Measurements from ENCODE around the gene TAS2R41. TPM values are rescaled to one million over a fixed set of nuclear protein-coding genes. Genes with fewer than 3 reads are reported as not detected.
"Not testable (repeated sequence)": the region's sequence is repeated elsewhere in the genome, so short reads cannot be mapped to it uniquely, and the experiment has no call there.

Gene TAS2R41
- total RNA-seq, 2 donors from 2014 or later = 0.52 to 0.99 TPM

- Mint-ChIP-seq H3K4me3 (no peak overlapping the region), H3K36me3 (ENCODE audit: low read depth) (no peaks in the 10 kb centered on the region), H3K27ac (no peak overlapping the region), H3K27me3 (peaks cover 6% of the 10 kb centered on the region), H3K4me1 (no peaks in the 10 kb centered on the region)
- no peaks in the 10 kb centered on the region for H3K9me3 ChIP-seq (ENCODE audit: control insufficient read depth, low read length, poor library complexity, severe bottlenecking)
- ATAC-seq = no peak
- DNase-seq = no peak
Measured at GRCh38 chr7:143460271-143460979, 17.2 kb upstream of the TAS2R41 start.

- Mint-ChIP-seq H3K4me1 (no peaks in the 10 kb centered on the region), H3K4me3 (no peak overlapping the region), H3K27ac (no peak overlapping the region), H3K27me3 (peaks cover 6% of the 10 kb centered on the region), H3K36me3 (ENCODE audit: low read depth) (no peaks in the 10 kb centered on the region)
- ATAC-seq (no peak), DNase-seq (no peak)
- no peaks in the 10 kb centered on the region for H3K9me3 ChIP-seq (ENCODE audit: control insufficient read depth, low read length, poor library complexity, severe bottlenecking)
Measured at GRCh38 chr7:143462045-143462444, 15.6 kb upstream of the TAS2R41 start.

GRCh38 chr7:143463556-143463955 is 14.1 kb upstream of the TAS2R41 start:
- DNase-seq (no peak), ATAC-seq (no peak)
- no peaks in the 10 kb centered on the region for H3K9me3 ChIP-seq (ENCODE audit: control insufficient read depth, low read length, poor library complexity, severe bottlenecking)
- Mint-ChIP-seq H3K36me3 (ENCODE audit: low read depth) (no peaks in the 10 kb centered on the region), H3K27ac (no peak overlapping the region), H3K4me3 (no peak overlapping the region), H3K27me3 (no peaks in the 10 kb centered on the region), H3K4me1 (peaks cover 2% of the 10 kb centered on the region)

GRCh38 chr7:143463957-143464356 is 13.7 kb upstream of the TAS2R41 start:
- H3K27ac Mint-ChIP-seq = no peak overlapping the region
- H3K4me1 Mint-ChIP-seq = peaks cover 2% of the 10 kb centered on the region
- no peaks in the 10 kb centered on the region for H3K36me3 Mint-ChIP-seq (ENCODE audit: low read depth)
- no peaks in the 10 kb centered on the region for H3K9me3 ChIP-seq (ENCODE audit: control insufficient read depth, low read length, poor library complexity, severe bottlenecking)
- ATAC-seq = no peak
- no peak overlapping the region for H3K4me3 Mint-ChIP-seq
- H3K27me3 Mint-ChIP-seq = no peaks in the 10 kb centered on the region
- no peak for DNase-seq

- no peak overlapping the region for H3K27ac Mint-ChIP-seq
- peaks cover 2% of the 10 kb centered on the region for H3K4me1 Mint-ChIP-seq
- ATAC-seq = no peak
- no peak for DNase-seq
- no peaks in the 10 kb centered on the region for H3K36me3 Mint-ChIP-seq (ENCODE audit: low read depth)
- no peak overlapping the region for H3K4me3 Mint-ChIP-seq
- H3K27me3 Mint-ChIP-seq = no peaks in the 10 kb centered on the region
- H3K9me3 ChIP-seq (ENCODE audit: control insufficient read depth, low read length, poor library complexity, severe bottlenecking) = no peaks in the 10 kb centered on the region
Measured at GRCh38 chr7:143467724-143468123, 9.9 kb upstream of the TAS2R41 start.

GRCh38 chr7:143472071-143472689 is 5.5 kb upstream of the TAS2R41 start:
- H3K36me3 Mint-ChIP-seq (ENCODE audit: low read depth); H3K4me3 Mint-ChIP-seq; H3K9me3 ChIP-seq (ENCODE audit: control insufficient read depth, low read length, poor library complexity, severe bottlenecking); ATAC-seq; H3K4me1 Mint-ChIP-seq; DNase-seq; H3K27ac Mint-ChIP-seq; H3K27me3 Mint-ChIP-seq: not testable (repeated sequence)

- H3K4me1 Mint-ChIP-seq = peaks cover 8% of the 10 kb centered on the region
- ATAC-seq = no peak
- H3K9me3 ChIP-seq (ENCODE audit: control insufficient read depth, low read length, poor library complexity, severe bottlenecking) = no peaks in the 10 kb centered on the region
- no peak for DNase-seq
- no peaks in the 10 kb centered on the region for H3K36me3 Mint-ChIP-seq (ENCODE audit: low read depth)
- no peak overlapping the region for H3K27ac Mint-ChIP-seq
- H3K4me3 Mint-ChIP-seq = no peak overlapping the region
- H3K27me3 Mint-ChIP-seq = no peaks in the 10 kb centered on the region
Measured at GRCh38 chr7:143479055-143479766, 1.5 kb downstream of the TAS2R41 start.

- Mint-ChIP-seq H3K27ac (no peak overlapping the region), H3K27me3 (no peaks in the 10 kb centered on the region), H3K36me3 (ENCODE audit: low read depth) (no peaks in the 10 kb centered on the region), H3K4me3 (no peak overlapping the region), H3K4me1 (peaks cover 8% of the 10 kb centered on the region)
- no peak for DNase-seq
- ATAC-seq = no peak
- no peaks in the 10 kb centered on the region for H3K9me3 ChIP-seq (ENCODE audit: control insufficient read depth, low read length, poor library complexity, severe bottlenecking)
Measured at GRCh38 chr7:143480501-143480900, 2.8 kb downstream of the TAS2R41 start.

- no peaks in the 10 kb centered on the region for H3K9me3 ChIP-seq (ENCODE audit: control insufficient read depth, low read length, poor library complexity, severe bottlenecking)
- no peak for DNase-seq
- Mint-ChIP-seq H3K36me3 (ENCODE audit: low read depth) (no peaks in the 10 kb centered on the region), H3K4me1 (peaks cover 8% of the 10 kb centered on the region), H3K27me3 (peaks cover 7% of the 10 kb centered on the region), H3K27ac (no peak overlapping the region), H3K4me3 (no peak overlapping the region)
- ATAC-seq = no peak
Measured at GRCh38 chr7:143484119-143484518, 6.4 kb downstream of the TAS2R41 start.

GRCh38 chr7:143485094-143485493 is 7.4 kb downstream of the TAS2R41 start:
- Mint-ChIP-seq H3K4me3 (no peak overlapping the region), H3K27me3 (peaks cover 7% of the 10 kb centered on the region), H3K27ac (no peak overlapping the region), H3K4me1 (peaks cover 8% of the 10 kb centered on the region), H3K36me3 (ENCODE audit: low read depth) (no peaks in the 10 kb centered on the region)
- ATAC-seq (no peak), DNase-seq (no peak)
- no peaks in the 10 kb centered on the region for H3K9me3 ChIP-seq (ENCODE audit: control insufficient read depth, low read length, poor library complexity, severe bottlenecking)

GRCh38 chr7:143485500-143485899 is 7.8 kb downstream of the TAS2R41 start:
- DNase-seq = no peak
- Mint-ChIP-seq H3K27ac (no peak overlapping the region), H3K36me3 (ENCODE audit: low read depth) (no peaks in the 10 kb centered on the region), H3K27me3 (peaks cover 7% of the 10 kb centered on the region), H3K4me1 (peaks cover 4% of the 10 kb centered on the region), H3K4me3 (no peak overlapping the region)
- H3K9me3 ChIP-seq (ENCODE audit: control insufficient read depth, low read length, poor library complexity, severe bottlenecking) = no peaks in the 10 kb centered on the region
- ATAC-seq = no peak

- not testable (repeated sequence) for H3K27ac Mint-ChIP-seq; DNase-seq; H3K27me3 Mint-ChIP-seq; H3K4me3 Mint-ChIP-seq; H3K36me3 Mint-ChIP-seq (ENCODE audit: low read depth); H3K4me1 Mint-ChIP-seq; H3K9me3 ChIP-seq (ENCODE audit: control insufficient read depth, low read length, poor library complexity, severe bottlenecking); ATAC-seq
Measured at GRCh38 chr7:143486266-143486665, 8.6 kb downstream of the TAS2R41 start.

- no peak overlapping the region for H3K4me3 Mint-ChIP-seq
- no peaks in the 10 kb centered on the region for H3K9me3 ChIP-seq (ENCODE audit: control insufficient read depth, low read length, poor library complexity, severe bottlenecking)
- peaks cover 7% of the 10 kb centered on the region for H3K27me3 Mint-ChIP-seq
- peaks cover 2% of the 10 kb centered on the region for H3K36me3 Mint-ChIP-seq (ENCODE audit: low read depth)
- no peak overlapping the region for H3K27ac Mint-ChIP-seq
- ATAC-seq (no peak), DNase-seq (no peak)
- H3K4me1 Mint-ChIP-seq = peaks cover 9% of the 10 kb centered on the region
Measured at GRCh38 chr7:143487061-143487460, 9.4 kb downstream of the TAS2R41 start.

Measured in T-helper 17 cell (primary cell).